Upper lobe of left lung (tissue), 4 donors: ENCODE data around the gene EFHD1.

Experiments used
- EP300 ChIP-seq, 4 donors: sonication (generic); formaldehyde crosslinking; IDR thresholded peaks; one replicate each; pipeline ENCODE4 v1.5.1; 2017; ENCODE audit warnings: antibody characterized with exemption in 4 of 4, control low read depth in 2 of 4
- POLR2A ChIP-seq, 4 donors: fragments of 450-650 bp; IDR thresholded peaks; one replicate each; pipeline ENCODE4 v1.5.1; 2016 to 2017; ENCODE audit warnings: antibody characterized with exemption in 4 of 4, mild to moderate bottlenecking in 2 of 4
- TF ChIP-seq, protein P1 (sequence below), 6 experiments: fragments of 450-650 bp in 4 of 6; fragments of 200-600 bp in 2 of 6; sonication (generic) in 2 of 6; IDR thresholded peaks; one replicate each; pipeline ENCODE4 v1.5.1; 2016 to 2019; ENCODE audit warnings: antibody characterized with exemption in 6 of 6

DNA sequence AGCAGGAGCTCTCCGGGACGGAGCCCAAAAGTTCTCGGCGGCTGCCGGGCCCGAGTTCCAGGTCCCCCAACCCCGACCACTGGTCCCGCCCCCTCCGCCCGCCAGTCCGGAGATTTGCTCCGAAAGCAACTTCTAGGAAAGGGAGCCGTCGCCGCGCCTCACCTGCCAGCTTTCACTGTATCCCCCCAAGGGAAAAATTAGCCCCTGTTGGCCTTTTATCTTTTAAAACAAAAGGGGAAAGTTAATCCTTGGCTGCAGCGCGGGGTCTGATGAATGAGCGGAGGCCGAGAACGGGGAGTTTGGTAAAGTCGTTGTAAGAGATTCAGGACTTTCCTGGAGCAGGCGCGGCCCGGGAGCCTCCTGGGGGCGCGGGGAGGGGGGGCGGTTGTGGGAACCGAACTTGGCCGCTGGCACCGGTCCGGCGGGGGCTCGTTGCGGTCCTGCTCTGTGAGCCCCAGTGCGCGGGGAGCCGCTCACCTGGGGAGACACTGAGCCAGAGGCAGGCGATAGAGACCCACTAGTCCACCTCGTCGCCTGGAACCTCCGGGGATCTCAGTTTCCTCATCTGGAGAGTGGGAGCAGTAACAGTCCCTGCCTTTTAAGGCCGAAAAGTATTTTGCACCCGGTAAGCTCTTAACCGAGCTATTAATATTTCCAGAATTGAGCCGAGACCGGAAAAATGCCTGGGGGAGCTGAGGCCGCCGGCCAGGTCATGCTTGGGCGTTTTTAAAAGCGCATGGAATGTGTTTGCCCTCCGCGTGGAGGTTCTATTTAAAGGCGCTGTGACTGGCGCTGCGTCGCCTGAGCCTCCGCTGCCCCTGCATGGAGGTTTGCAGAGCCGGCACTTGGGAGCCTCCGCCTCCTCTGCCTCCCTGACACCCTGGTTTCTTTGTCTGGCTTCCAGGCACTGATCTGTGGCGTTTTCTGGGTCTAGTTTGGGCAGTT lies 1.1 kb downstream of the EFHD1 start:
- TF ChIP-seq, protein P1, sequence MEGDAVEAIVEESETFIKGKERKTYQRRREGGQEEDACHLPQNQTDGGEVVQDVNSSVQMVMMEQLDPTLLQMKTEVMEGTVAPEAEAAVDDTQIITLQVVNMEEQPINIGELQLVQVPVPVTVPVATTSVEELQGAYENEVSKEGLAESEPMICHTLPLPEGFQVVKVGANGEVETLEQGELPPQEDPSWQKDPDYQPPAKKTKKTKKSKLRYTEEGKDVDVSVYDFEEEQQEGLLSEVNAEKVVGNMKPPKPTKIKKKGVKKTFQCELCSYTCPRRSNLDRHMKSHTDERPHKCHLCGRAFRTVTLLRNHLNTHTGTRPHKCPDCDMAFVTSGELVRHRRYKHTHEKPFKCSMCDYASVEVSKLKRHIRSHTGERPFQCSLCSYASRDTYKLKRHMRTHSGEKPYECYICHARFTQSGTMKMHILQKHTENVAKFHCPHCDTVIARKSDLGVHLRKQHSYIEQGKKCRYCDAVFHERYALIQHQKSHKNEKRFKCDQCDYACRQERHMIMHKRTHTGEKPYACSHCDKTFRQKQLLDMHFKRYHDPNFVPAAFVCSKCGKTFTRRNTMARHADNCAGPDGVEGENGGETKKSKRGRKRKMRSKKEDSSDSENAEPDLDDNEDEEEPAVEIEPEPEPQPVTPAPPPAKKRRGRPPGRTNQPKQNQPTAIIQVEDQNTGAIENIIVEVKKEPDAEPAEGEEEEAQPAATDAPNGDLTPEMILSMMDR (IDR thresholded peaks at IDR 0.05): no peak
- TF ChIP-seq EP300 (IDR thresholded peaks at IDR 0.05) (no peak), POLR2A (IDR thresholded peaks at IDR 0.05) (no peak)
